H1 (cell line): Measurements from ENCODE around the gene NR3C1. TPM values are rescaled to one million over a fixed set of nuclear protein-coding genes. Genes with fewer than 3 reads are reported as not detected.
A peak's percentile ranks its signal among the peaks of the same experiment; 100 is the strongest.

ENCODE experiments used
- CTCF ChIA-PET: fragments of 300-600 bp; sonication (Branson Sonifier 250); formaldehyde crosslinking; loops from one replicate; lab custom pipeline; 2021; ENCODE audit not compliant: partially characterized antibody; lab: Charles Lee
- POLR2A ChIA-PET: fragments of 300-600 bp; sonication (Branson Sonifier 250); formaldehyde crosslinking; loops from one replicate; lab custom pipeline; 2021; ENCODE audit warnings: inconsistent platforms; ENCODE audit not compliant: partially characterized antibody; lab: Charles Lee
- DNase-seq, 2 experiments: peaks; one replicate each; pipeline versions ENCODE4 v3.0.0 to v3.0.0-alpha.2; 2010 to 2022; ENCODE audit warnings: low spot score in 2 of 2, low read depth in 1 of 2, mixed read lengths in 1 of 2
- FAIRE-seq: peaks from 2 replicates; lab custom pipeline; 2011; peaks lifted over from hg19 to GRCh38; lab: Jason Lieb, UNC
- H2AFZ ChIP-seq: 2 replicates; pipeline ENCODE4 v1.8.1; 2012; ENCODE audit warnings: low read length, inconsistent platforms
- H2AK5ac ChIP-seq: 2 replicates; pipeline ENCODE4 v1.6.1; 2013; ENCODE audit warnings: low read depth, low read length
- H2BK120ac ChIP-seq: replicated peaks from 2 replicates; pipeline ENCODE3; 2013; ENCODE audit warnings: low read depth, low read length, inconsistent platforms
- H2BK12ac ChIP-seq: 2 replicates; pipeline ENCODE4 v1.6.1; 2013; ENCODE audit warnings: low read depth, low read length
- H2BK15ac ChIP-seq: 2 replicates; pipeline ENCODE4 v1.6.1; 2013; ENCODE audit warnings: low read length
- H2BK20ac ChIP-seq: 2 replicates; pipeline ENCODE4 v1.6.1; 2013; ENCODE audit warnings: low read length
- H2BK5ac ChIP-seq: 2 replicates; pipeline ENCODE4 v1.6.1; 2013; ENCODE audit warnings: low read depth, low read length
- H3K14ac ChIP-seq: 2 replicates; pipeline ENCODE4 v1.6.1; 2013; ENCODE audit warnings: inconsistent platforms; ENCODE audit not compliant: insufficient read length
- H3K18ac ChIP-seq: 2 replicates; pipeline ENCODE4 v1.6.1; 2013; ENCODE audit warnings: low read length; ENCODE audit errors: extremely low read depth
- H3K23ac ChIP-seq: 2 replicates; pipeline ENCODE4 v1.6.1; 2013; ENCODE audit warnings: inconsistent platforms; ENCODE audit not compliant: insufficient read length
- H3K23me2 ChIP-seq: 2 replicates; pipeline ENCODE4 v1.6.1; 2013; ENCODE audit warnings: low read depth, low read length
- H3K27ac ChIP-seq: 2 replicates; pipeline ENCODE4 v1.6.1; 2011; ENCODE audit warnings: low read depth, low read length, inconsistent platforms
- H3K27me3 ChIP-seq, 4 experiments: replicated peaks in 1 of 4; 1 replicate in 1 of 4; 2 replicates in 3 of 4; pipeline versions ENCODE4 v1.6.1 to v1.8.1; 2011 to 2013; ENCODE audit warnings: low read length in 3 of 4, mild to moderate bottlenecking in 3 of 4, inconsistent platforms in 2 of 4, mixed read lengths in 2 of 4, moderate library complexity in 1 of 4; ENCODE audit not compliant: control insufficient read depth in 3 of 4, insufficient read depth in 3 of 4; ENCODE audit errors: extremely low read depth in 1 of 4
- H3K36me3 ChIP-seq, 4 experiments: 2 replicates each; pipeline versions ENCODE4 v1.6.1 to v1.8.1; 2011 to 2013; ENCODE audit warnings: mild to moderate bottlenecking in 4 of 4, low read length in 3 of 4, moderate library complexity in 2 of 4, control low read depth in 1 of 4, inconsistent platforms in 1 of 4; ENCODE audit not compliant: insufficient read depth in 4 of 4, control insufficient read depth in 2 of 4
- H3K4ac ChIP-seq: replicated peaks from 2 replicates; pipeline ENCODE3; 2013; ENCODE audit warnings: low read length, low read depth, mixed read lengths, inconsistent platforms; ENCODE audit not compliant: insufficient read length
- H3K4me1 ChIP-seq, 4 experiments: replicated peaks in 1 of 4; 1 replicate in 1 of 4; 2 replicates in 3 of 4; pipeline versions ENCODE4 v1.6.1 to v1.8.1; 2011 to 2013; ENCODE audit warnings: low read length in 3 of 4, inconsistent platforms in 2 of 4, mixed read lengths in 1 of 4; ENCODE audit not compliant: insufficient read depth in 4 of 4, control insufficient read depth in 3 of 4
- H3K4me2 ChIP-seq, 2 experiments: 2 replicates each; pipeline versions ENCODE4 v1.6.1 to v1.8.1; 2011 to 2013; ENCODE audit warnings: low read depth in 2 of 2, low read length in 2 of 2, control low read depth in 1 of 2, inconsistent platforms in 1 of 2, mild to moderate bottlenecking in 1 of 2; ENCODE audit not compliant: insufficient read depth in 1 of 2
- H3K4me3 ChIP-seq, 4 experiments: fragments of 200-600, 300-600 bp in 1 of 4; sonication (generic), shearing (Covaris generic), sonication (Bioruptor Twin) in 1 of 4; 2 replicates each; pipeline versions ENCODE4 v1.5.1 to v1.8.1; 2011 to 2016; ENCODE audit warnings: low read length in 4 of 4, low read depth in 3 of 4, control low read depth in 2 of 4, inconsistent platforms in 2 of 4, mild to moderate bottlenecking in 2 of 4, mixed read lengths in 1 of 4, moderate library complexity in 1 of 4; ENCODE audit not compliant: insufficient read depth in 2 of 4; ENCODE audit errors: extremely low read depth in 1 of 4
- H3K56ac ChIP-seq: replicated peaks from 2 replicates; pipeline ENCODE3; 2013; ENCODE audit warnings: low read depth, mild to moderate bottlenecking, mixed read lengths, low read length, inconsistent platforms; ENCODE audit not compliant: insufficient read length
- H3K79me1 ChIP-seq: 2 replicates; pipeline ENCODE4 v1.6.1; 2013; ENCODE audit warnings: low read depth, low read length, control low read depth
- H3K79me2 ChIP-seq, 2 experiments: 2 replicates each; pipeline versions ENCODE4 v1.6.1 to v1.8.1; 2012 to 2013; ENCODE audit warnings: low read length in 2 of 2, mild to moderate bottlenecking in 2 of 2, inconsistent platforms in 1 of 2; ENCODE audit not compliant: insufficient read depth in 2 of 2, control insufficient read depth in 1 of 2
- H3K9ac ChIP-seq, 4 experiments: replicated peaks in 1 of 4; 1 replicate in 1 of 4; 2 replicates in 3 of 4; pipeline versions ENCODE4 v1.6.1 to v1.8.1; 2011 to 2013; ENCODE audit warnings: low read depth in 3 of 4, low read length in 3 of 4, control low read depth in 2 of 4, mild to moderate bottlenecking in 2 of 4, moderate library complexity in 2 of 4, inconsistent platforms in 1 of 4; ENCODE audit errors: extremely low read depth in 1 of 4
- H3K9me3 ChIP-seq, 2 experiments: 2 replicates each; pipeline versions ENCODE4 v1.6.1 to v1.8.1; 2012 to 2013; ENCODE audit warnings: mild to moderate bottlenecking in 2 of 2, moderate library complexity in 2 of 2, control low read depth in 1 of 2, inconsistent platforms in 1 of 2, low read depth in 1 of 2, low read length in 1 of 2, mixed read lengths in 1 of 2; ENCODE audit not compliant: insufficient read depth in 2 of 2
- H4K20me1 ChIP-seq, 2 experiments: replicated peaks in 1 of 2; 2 replicates each; pipeline versions ENCODE3 to v1.8.1; 2011 to 2013; ENCODE audit warnings: inconsistent platforms in 2 of 2, low read length in 2 of 2, mild to moderate bottlenecking in 1 of 2; ENCODE audit not compliant: insufficient read depth in 2 of 2, control insufficient read depth in 1 of 2
- H4K5ac ChIP-seq: 2 replicates; pipeline ENCODE4 v1.6.1; 2013; ENCODE audit warnings: low read length, low read depth, mixed read lengths, inconsistent platforms; ENCODE audit not compliant: insufficient read length
- H4K8ac ChIP-seq: 2 replicates; pipeline ENCODE4 v1.8.0; 2013; ENCODE audit warnings: mild to moderate bottlenecking, moderate library complexity, low read length, inconsistent platforms; ENCODE audit not compliant: insufficient read depth; ENCODE audit errors: extremely low read depth
- H4K91ac ChIP-seq: replicated peaks from 2 replicates; pipeline ENCODE3; 2013; ENCODE audit warnings: low read length, mixed read lengths, inconsistent platforms; ENCODE audit not compliant: insufficient read length
- NANOG ChIP-seq: IDR thresholded peaks from 2 replicates; pipeline ENCODE4 v1.6.1; 2011; ENCODE audit warnings: low read length, low read depth, mild to moderate bottlenecking, inconsistent platforms; ENCODE audit not compliant: insufficient read depth, poor library complexity, severe bottlenecking
- SP4 ChIP-seq: IDR thresholded peaks from 2 replicates; pipeline ENCODE4 v1.6.1; 2012; ENCODE audit warnings: low read length, inconsistent platforms
- TAF1 ChIP-seq: IDR thresholded peaks from 2 replicates; pipeline ENCODE4 v1.6.1; 2011; ENCODE audit warnings: mild to moderate bottlenecking, low read depth, low read length
- TCF12 ChIP-seq: IDR thresholded peaks from 2 replicates; pipeline ENCODE4 v1.6.1; 2011; ENCODE audit warnings: low read depth, mild to moderate bottlenecking, low read length
- WGBS, 2 experiments: shearing (Covaris generic) in 1 of 2; methylation state at CpG; one replicate each; pipeline versions ENCODE4 v1.1.6 to v1.1.7; 2013 to 2015; ENCODE audit warnings: low lambda C conversion rate in 2 of 2, mixed read lengths in 2 of 2, inconsistent platforms in 1 of 2, low coverage in 1 of 2, missing lambda C conversion rate in 1 of 2; ENCODE audit not compliant: insufficient replicate concordance in 2 of 2, insufficient coverage in 1 of 2, insufficient read length in 1 of 2; ENCODE audit errors: extremely low coverage in 1 of 2, missing lambda C conversion rate in 1 of 2; 5-methylcytosine and 5-hydroxymethylcytosine counted together
- polyA plus RNA-seq, 7 experiments: library from polyadenylated mRNA; depleted of rRNA in 3 of 7; stranded (reverse) in 5 of 7; unstranded in 2 of 7; fragments of >200 nt in 5 of 7; fragments of 200-250 nt in 2 of 7; gene quantifications; 1 replicate in 5 of 7; 2 replicates in 1 of 7; 4 replicates in 1 of 7; pipeline versions ENCODE4 v1.2.1 to v1.2.3, GENCODE V29; 2011 to 2013; ENCODE audit warnings: missing spikeins in 2 of 7, mixed read lengths in 2 of 7
- total RNA-seq: library from RNA; stranded (reverse); fragmentation: NEBNext Ultra II Directional; extraction: Animal tissue kit (Norgen Biotek cat#: 25700); gene quantifications from 2 replicates; pipeline ENCODE4 v1.2.1, GENCODE V29; 2021

The NR3C1 gene
- total and polyA plus RNA-seq, 2 of the 8 experiments (the other 6 are each of a cell fraction or from before 2014, with no cell fraction given), result 1.7 to 5.4 TPM

- Histone ChIP-seq H2AFZ (peak overlapping the region; percentile 83; the same call in 1 of the 2 replicates), H4K8ac (no peak overlapping the region), H2BK120ac (no peak overlapping the region), H2BK5ac (no peak overlapping the region), H3K79me1 (no peaks in the 10 kb centered on the region), H3K27me3 (no peaks in the 10 kb centered on the region), H3K56ac (no peak overlapping the region), H3K36me3 (no peaks in the 10 kb centered on the region), H3K4me3 (no peak overlapping the region), H3K14ac (no peak overlapping the region), H3K18ac (no peak overlapping the region), H3K4me2 (no peak overlapping the region; a peak in 1 of 4 replicates), H3K9me3 (no peaks in the 10 kb centered on the region), H2BK12ac (no peak overlapping the region), H2AK5ac (no peak overlapping the region), H3K4ac (no peak overlapping the region), H3K23me2 (no peaks in the 10 kb centered on the region), H3K4me1 (0 out of 7 replicates have a peak, but pooled peaks cover 0 to 1% (median 0%) of the 10 kb centered on the region in 4 experiments), H4K91ac (no peak overlapping the region), H3K9ac (no peak overlapping the region), H4K5ac (no peak overlapping the region), H2BK15ac (no peak overlapping the region), H4K20me1 (no peaks in the 10 kb centered on the region), H2BK20ac (no peak overlapping the region), H3K27ac (no peak overlapping the region), H3K79me2 (no peaks in the 10 kb centered on the region), H3K23ac (no peak overlapping the region)
- CTCF ChIA-PET, result no interaction called here
- WGBS, 2 experiments, result 69% methylated on average over 6 of the region's 6 CpGs; no CpG with 5 or more reads in 1 of the 2 experiments
- POLR2A ChIA-PET, result no interaction called here
- DNase-seq (no peak), FAIRE-seq (no peak)
- TF ChIP-seq NANOG, result no peak
- no peak for TF ChIP-seq SP4
- no peak for TF ChIP-seq TCF12
- TF ChIP-seq TAF1, result no peak
These were observed 31.7 kb upstream of the NR3C1 start for GRCh38 chr5:143435210-143435657.
